Activated CD8-positive, alpha-beta memory T cell treated with anti-CD3 and anti-CD28 coated beads for 4 hours (primary cell): ENCODE data around the gene TESK1.

ENCODE experiments used
- DNase-seq, 2 donors: peaks; one replicate each; pipeline ENCODE4 v3.0.0-alpha.2; 2020; ENCODE audit warnings: low read depth in 2 of 2

TESK1 gene, protein sequence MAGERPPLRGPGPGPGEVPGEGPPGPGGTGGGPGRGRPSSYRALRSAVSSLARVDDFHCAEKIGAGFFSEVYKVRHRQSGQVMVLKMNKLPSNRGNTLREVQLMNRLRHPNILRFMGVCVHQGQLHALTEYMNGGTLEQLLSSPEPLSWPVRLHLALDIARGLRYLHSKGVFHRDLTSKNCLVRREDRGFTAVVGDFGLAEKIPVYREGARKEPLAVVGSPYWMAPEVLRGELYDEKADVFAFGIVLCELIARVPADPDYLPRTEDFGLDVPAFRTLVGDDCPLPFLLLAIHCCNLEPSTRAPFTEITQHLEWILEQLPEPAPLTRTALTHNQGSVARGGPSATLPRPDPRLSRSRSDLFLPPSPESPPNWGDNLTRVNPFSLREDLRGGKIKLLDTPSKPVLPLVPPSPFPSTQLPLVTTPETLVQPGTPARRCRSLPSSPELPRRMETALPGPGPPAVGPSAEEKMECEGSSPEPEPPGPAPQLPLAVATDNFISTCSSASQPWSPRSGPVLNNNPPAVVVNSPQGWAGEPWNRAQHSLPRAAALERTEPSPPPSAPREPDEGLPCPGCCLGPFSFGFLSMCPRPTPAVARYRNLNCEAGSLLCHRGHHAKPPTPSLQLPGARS

DNA sequence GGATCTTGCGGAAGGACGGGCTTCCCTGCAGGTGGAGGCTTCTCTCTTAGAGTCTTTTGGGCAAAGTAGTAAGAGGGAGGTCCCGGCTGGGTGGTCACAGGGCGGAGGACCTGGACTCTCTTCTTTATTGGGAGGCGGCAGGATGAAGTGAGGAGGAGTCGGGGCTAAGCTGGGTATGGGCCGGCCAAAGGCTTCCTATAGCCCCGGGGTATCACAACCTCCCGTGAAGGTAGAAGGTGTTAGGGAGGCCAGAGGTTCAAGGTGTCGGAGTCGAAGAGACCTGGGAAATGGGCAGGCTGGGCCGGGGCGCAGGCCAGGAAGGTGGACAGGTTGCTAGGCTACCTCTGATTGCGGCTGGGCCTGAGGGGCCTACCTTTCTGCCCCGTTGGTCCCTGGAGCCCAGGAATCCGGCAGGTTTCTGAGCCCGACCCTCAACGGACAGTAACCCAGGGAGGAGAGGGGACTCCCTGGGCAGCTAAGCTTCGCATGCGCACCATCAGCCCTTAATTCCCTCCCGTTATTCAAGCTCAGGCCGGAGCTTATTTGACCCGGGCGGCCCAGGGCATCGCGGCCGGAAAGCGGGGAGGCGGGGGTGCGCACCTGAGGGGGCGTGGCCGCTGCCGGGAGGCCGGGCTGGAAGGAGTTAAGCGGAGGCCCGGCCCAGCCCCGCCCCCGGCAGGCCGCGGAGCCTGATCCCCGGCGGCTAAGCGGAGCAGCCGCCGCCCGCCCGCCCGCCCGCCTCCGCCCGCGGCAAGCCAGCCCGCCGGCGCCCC is at the start of gene TESK1:
TESK1 (plus strand) TSS at position 685 of the 773 bp plus-strand sequence. CDS start 358 bp downstream, outside the sequence.
- DNase-seq, result peak; percentile 57 to 62

- no peak for DNase-seq
Observed at GRCh38 chr9:35555881-35556280, 49.2 kb upstream of the TESK1 start.

GRCh38 chr9:35556776-35557175 is 48.3 kb upstream of the TESK1 start:
- no peak for DNase-seq

DNA sequence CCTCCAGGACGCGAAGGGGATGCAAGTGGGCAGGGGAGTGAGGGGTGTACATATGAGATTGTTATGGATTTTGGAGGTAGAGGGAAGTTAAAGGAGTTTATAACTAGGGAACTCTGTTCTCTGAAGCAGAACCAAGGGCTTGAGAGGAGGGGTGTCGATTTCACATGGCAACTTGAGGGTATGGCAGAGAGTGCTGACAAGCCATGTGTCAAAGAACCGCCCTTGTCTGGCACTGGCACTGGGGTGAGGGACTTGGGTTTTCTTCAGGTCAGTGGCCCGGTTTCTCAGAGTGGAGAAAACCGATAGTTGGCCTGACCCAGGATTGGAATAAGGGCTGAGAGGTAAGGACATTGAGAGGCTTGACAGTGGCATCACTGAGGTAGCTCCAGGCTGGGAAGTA is 47.7 kb upstream of the TESK1 start:
- no peak for DNase-seq

DNA sequence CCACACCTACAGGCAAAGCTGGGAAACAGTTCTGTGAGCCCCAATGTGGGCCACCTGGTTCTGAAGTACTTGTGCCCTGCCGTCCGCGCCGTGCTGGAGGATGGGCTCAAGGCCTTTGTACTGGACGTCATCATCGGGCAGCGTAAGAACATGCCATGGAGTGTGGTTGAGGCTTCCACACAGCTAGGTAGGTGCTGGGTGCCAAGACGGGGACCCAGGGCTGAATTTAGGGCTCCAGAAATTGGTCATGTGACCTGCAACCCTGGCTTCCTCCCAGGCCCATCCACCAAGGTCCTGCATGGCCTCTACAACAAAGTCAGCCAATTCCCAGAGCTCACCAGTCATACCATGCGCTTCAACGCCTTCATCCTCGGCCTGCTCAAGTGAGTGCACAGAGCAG is 46.9 kb upstream of the TESK1 start:
- no peak for DNase-seq

GRCh38 chr9:35559792-35560530 is 45.1 kb upstream of the TESK1 start:
- DNase-seq, result no peak

- DNase-seq, result no peak
Observed at GRCh38 chr9:35560625-35561337, 44.3 kb upstream of the TESK1 start.

GRCh38 chr9:35561468-35562261 is 43.4 kb upstream of the TESK1 start:
- DNase-seq, result no peak

GRCh38 chr9:35562895-35563780 is 41.9 kb upstream of the TESK1 start:
- no peak for DNase-seq

- DNase-seq, result no peak
Observed at GRCh38 chr9:35563791-35564197, 41.3 kb upstream of the TESK1 start.

GRCh38 chr9:35564658-35565061 is 40.4 kb upstream of the TESK1 start:
- DNase-seq, result no peak

DNA sequence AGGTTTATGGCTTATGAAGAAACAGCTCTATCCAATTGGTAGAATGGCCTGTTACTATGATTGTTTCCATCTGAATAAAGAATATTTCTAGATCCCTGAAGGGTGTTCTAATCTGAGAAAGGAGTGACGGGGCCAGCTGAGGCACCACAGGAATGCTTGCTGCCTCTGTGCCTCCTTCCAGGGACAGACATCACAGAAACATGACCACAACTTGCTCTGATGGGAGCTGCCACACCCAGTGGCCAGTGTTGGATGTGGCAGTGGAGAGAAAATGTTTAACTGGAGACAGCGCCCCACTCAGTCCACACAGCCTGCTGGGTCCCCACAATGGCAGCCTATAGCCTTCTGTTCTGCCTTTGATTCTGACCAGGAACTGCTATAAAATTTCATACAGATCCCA is 38.6 kb upstream of the TESK1 start:
- no peak for DNase-seq

DNA sequence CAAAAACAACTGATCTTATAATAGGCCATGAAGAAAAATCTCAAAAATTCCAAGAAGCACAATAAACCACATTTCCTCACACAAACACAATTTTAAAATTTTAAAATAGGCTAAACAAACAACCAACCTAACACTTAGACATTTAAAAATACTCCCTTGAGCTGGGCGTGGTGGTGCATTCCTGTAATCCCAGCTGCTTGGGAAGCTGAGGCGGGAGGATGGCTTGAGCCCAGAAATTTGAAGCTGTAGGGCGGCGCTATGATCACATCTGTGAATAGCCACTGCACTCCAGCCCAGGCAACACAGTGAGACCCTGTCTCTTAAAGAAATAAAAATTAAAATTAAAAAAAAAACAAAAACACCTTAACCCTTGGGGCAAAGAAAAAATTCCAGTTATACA is 36.9 kb upstream of the TESK1 start:
- DNase-seq, result no peak

GRCh38 chr9:35569206-35569605 is 35.9 kb upstream of the TESK1 start:
- DNase-seq, result no peak

DNA sequence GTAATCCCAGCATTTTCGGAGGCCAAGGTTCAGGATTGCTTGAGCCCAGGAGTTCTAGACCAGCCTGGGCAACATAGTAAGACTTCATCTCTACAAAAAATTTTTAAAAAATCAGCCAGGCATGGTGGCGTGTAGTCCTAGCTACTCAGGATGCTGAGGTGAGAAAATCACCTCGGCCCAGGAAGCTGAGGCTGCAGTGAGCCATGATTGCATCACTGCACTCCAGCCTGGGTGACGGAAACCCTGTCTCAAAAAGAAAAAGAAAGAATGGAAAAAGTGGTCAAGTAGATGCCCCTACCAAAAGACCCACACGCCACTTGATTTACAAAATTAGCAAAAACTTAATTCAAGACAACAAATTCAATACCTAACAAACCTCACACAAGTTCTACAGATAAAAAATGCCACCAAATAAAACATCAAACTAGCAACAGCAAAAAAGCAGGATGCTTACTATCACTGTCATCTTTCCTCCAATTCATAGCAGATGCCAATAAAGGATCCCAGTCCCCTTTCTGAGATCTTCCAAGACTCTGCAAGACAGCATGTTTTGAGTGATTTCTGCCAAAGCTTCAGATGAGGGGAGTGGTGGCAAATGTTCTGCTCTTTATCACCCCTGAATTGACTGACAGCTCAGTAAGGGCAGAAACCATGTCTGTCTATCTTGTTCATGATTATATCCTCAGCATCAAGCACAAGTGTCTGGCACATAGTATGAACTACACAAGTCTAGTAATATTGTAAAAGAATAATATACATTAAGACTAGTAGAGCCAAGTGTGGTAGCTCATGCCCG is 34.2 kb upstream of the TESK1 start:
- DNase-seq, result no peak

DNA sequence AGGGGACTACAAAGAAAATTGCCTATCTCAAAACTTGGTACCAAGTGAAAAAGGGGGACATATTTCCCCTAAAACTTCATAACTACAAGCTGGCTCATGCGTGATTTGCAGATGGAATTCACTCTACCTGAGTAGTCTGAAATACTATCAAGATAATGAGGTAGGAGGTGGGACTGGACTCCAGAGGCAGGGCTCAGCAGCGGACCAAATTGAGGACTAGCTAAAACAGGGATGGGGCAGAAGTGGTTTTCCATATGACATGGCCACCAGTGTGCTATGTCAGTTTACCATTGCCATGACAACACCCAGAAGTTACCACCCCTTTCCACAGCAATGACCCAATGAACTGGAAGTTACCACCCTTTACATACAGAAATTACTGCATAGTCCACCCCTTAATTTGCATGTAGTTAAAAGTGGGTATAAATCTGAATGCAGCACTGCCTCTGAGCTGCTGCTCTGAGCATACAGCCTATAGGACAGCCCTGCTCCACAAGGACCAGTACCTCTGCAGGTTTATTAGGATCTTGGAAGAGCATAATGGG is 30.4 kb upstream of the TESK1 start:
- DNase-seq, result no peak

DNA sequence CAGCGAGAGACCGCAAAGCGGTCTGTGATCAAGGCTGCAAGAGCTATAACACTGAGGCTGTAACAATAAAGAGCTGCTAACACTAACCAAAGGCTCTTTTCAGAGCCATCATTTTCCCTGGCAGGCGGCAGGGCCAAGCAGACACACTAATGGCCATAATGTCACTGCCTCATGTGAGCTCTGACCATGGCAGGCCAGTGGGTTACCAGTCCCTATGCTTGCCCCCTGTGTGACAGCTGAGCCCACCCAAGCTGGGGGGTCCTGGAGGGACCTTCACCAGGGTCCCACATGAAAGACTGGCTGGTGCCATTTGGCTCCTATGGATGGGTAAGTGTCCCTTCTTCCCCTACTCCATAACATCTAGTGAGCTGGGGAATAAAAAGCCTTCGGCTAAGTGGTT is 29.6 kb upstream of the TESK1 start:
- DNase-seq, result no peak

- DNase-seq, result no peak
Observed at GRCh38 chr9:35577486-35577885, 27.6 kb upstream of the TESK1 start.
